Measurements from ENCODE around the gene BGLAP.

DNA sequence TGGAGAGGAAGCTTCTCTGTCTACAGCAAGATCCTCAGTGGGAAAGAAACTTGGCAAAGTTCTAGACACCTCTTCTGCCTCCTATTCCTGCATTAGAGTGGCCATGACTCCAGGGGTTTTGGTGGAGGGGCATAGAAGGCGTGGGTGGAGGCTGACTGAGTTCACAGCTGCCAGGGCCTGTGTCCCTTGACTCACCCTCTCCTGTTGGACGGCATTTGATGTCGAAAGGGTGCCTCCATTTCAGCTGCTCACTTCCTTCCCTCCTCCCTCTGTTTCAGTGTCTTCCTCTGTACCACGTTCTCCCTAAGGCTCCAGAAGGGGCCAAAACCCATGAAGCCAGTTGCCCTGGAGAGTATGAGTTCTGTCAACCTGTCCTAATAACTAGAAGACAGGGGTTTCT, 42.8 kb downstream of the BGLAP start:
- TF ChIP-seq, protein P1, sequence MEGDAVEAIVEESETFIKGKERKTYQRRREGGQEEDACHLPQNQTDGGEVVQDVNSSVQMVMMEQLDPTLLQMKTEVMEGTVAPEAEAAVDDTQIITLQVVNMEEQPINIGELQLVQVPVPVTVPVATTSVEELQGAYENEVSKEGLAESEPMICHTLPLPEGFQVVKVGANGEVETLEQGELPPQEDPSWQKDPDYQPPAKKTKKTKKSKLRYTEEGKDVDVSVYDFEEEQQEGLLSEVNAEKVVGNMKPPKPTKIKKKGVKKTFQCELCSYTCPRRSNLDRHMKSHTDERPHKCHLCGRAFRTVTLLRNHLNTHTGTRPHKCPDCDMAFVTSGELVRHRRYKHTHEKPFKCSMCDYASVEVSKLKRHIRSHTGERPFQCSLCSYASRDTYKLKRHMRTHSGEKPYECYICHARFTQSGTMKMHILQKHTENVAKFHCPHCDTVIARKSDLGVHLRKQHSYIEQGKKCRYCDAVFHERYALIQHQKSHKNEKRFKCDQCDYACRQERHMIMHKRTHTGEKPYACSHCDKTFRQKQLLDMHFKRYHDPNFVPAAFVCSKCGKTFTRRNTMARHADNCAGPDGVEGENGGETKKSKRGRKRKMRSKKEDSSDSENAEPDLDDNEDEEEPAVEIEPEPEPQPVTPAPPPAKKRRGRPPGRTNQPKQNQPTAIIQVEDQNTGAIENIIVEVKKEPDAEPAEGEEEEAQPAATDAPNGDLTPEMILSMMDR (conservative IDR thresholded peaks at IDR 0.05; ENCODE audit: low read length), result no peak
- TF ChIP-seq EZH2phosphoT487 (IDR thresholded peaks at IDR 0.05; ENCODE audit: borderline replicate concordance), result no peak

All from Loucy (cell line).